ENCODE measurements around the gene MYH9. TPM values are rescaled to one million over a fixed set of nuclear protein-coding genes. Genes with fewer than 3 reads are reported as not detected.

Gene MYH9
- total RNA-seq, 1 donor from 2014 or later: 122 TPM

- peaks cover 4% of the 10 kb centered on the region for H3K27me3 Mint-ChIP-seq (ENCODE audit: unreplicated experiment)
- TF ChIP-seq CTCF (IDR thresholded peaks at IDR 0.05; ENCODE audit: partially characterized antibody, unreplicated experiment): no peak
- peaks cover 29% of the 10 kb centered on the region for H3K36me3 Mint-ChIP-seq (ENCODE audit: unreplicated experiment)
- DNase-seq: no peak
- H3K9me3 Mint-ChIP-seq (ENCODE audit: unreplicated experiment): peaks cover 10% of the 10 kb centered on the region
- H3K4me1 Mint-ChIP-seq (ENCODE audit: low read depth, unreplicated experiment): no peaks in the 10 kb centered on the region
- no peak overlapping the region for H3K27ac Mint-ChIP-seq (ENCODE audit: unreplicated experiment)
- H3K4me3 Mint-ChIP-seq (ENCODE audit: unreplicated experiment): no peak overlapping the region
These were observed 138.6 kb downstream of the MYH9 start for GRCh38 chr22:36249160-36249559.

- Mint-ChIP-seq H3K9me3 (ENCODE audit: unreplicated experiment) (peaks cover 14% of the 10 kb centered on the region), H3K4me1 (ENCODE audit: low read depth, unreplicated experiment) (no peaks in the 10 kb centered on the region), H3K36me3 (ENCODE audit: unreplicated experiment) (peaks cover 36% of the 10 kb centered on the region), H3K27me3 (ENCODE audit: unreplicated experiment) (peaks cover 4% of the 10 kb centered on the region), H3K27ac (ENCODE audit: unreplicated experiment) (no peak overlapping the region), H3K4me3 (ENCODE audit: unreplicated experiment) (no peak overlapping the region)
- DNase-seq: no peak
- TF ChIP-seq CTCF (IDR thresholded peaks at IDR 0.05; ENCODE audit: partially characterized antibody, unreplicated experiment): no peak
These were observed 139.8 kb downstream of the MYH9 start for GRCh38 chr22:36247955-36248354.

- H3K27me3 Mint-ChIP-seq (ENCODE audit: unreplicated experiment): peaks cover 2% of the 10 kb centered on the region
- H3K27ac Mint-ChIP-seq (ENCODE audit: unreplicated experiment): no peak overlapping the region
- DNase-seq: no peak
- H3K4me3 Mint-ChIP-seq (ENCODE audit: unreplicated experiment): no peak overlapping the region
- H3K9me3 Mint-ChIP-seq (ENCODE audit: unreplicated experiment): peaks cover 19% of the 10 kb centered on the region
- no peak for TF ChIP-seq CTCF (IDR thresholded peaks at IDR 0.05; ENCODE audit: partially characterized antibody, unreplicated experiment)
- peaks cover 43% of the 10 kb centered on the region for H3K36me3 Mint-ChIP-seq (ENCODE audit: unreplicated experiment)
- no peaks in the 10 kb centered on the region for H3K4me1 Mint-ChIP-seq (ENCODE audit: low read depth, unreplicated experiment)
These were observed 141.0 kb downstream of the MYH9 start for GRCh38 chr22:36246718-36247117.

- DNase-seq: no peak
- peaks cover 43% of the 10 kb centered on the region for H3K36me3 Mint-ChIP-seq (ENCODE audit: unreplicated experiment)
These were observed 141.9 kb downstream of the MYH9 start for GRCh38 chr22:36245805-36246356.

More at GRCh38 chr22:36245805-36246356, 141.9 kb downstream of the MYH9 start:
- Mint-ChIP-seq H3K4me3 (ENCODE audit: unreplicated experiment) (no peak overlapping the region), H3K9me3 (ENCODE audit: unreplicated experiment) (peaks cover 19% of the 10 kb centered on the region), H3K4me1 (ENCODE audit: low read depth, unreplicated experiment) (no peaks in the 10 kb centered on the region), H3K27ac (ENCODE audit: unreplicated experiment) (no peak overlapping the region), H3K27me3 (ENCODE audit: unreplicated experiment) (peaks cover 2% of the 10 kb centered on the region)
- TF ChIP-seq CTCF (IDR thresholded peaks at IDR 0.05; ENCODE audit: partially characterized antibody, unreplicated experiment): no peak

Measured in glutamatergic neuron (in vitro differentiated cells).